GM12878 (cell line): ENCODE results near the gene GAGE13. TPM values are rescaled to one million over a fixed set of nuclear protein-coding genes. Genes with fewer than 3 reads are reported as not detected.

Source experiments
- ATAC-seq: fragments of 200-7000 bp; cut with Tn5 transposase; 3 replicates; pipeline ENCODE4 v1.9.1; 2020; ENCODE audit warnings: mild to moderate bottlenecking, moderate library complexity
- BruUV-seq: library from RNA; stranded (reverse); fragments of 400-500 nt; replicated peaks from 2 replicates; lab custom pipeline; 2021; lab: Mats Ljungman, UMichigan
- CTCF ChIA-PET: fragments of 300-600 bp; sonication (Branson Sonifier 250); formaldehyde crosslinking; extraction: SDS; loops from one replicate; lab custom pipeline; 2021; ENCODE audit warnings: inconsistent platforms; lab: Yijun Ruan, JAX
- POLR2A ChIA-PET: fragments of 350-600 bp; formaldehyde crosslinking; extraction: SDS; loops from one replicate; lab custom pipeline; 2021; ENCODE audit warnings: inconsistent platforms; lab: Charles Lee
- RAD21 ChIA-PET: fragments of 300-600 bp; sonication (Branson Sonifier 250); formaldehyde crosslinking; loops from one replicate; lab custom pipeline; 2023; ENCODE audit warnings: antibody characterized with exemption; ENCODE audit not compliant: unreplicated experiment; lab: Charles Lee
- SMC1A ChIA-PET: fragments of 300-600 bp; sonication (Branson Sonifier 250); formaldehyde crosslinking; loops from one replicate; lab custom pipeline; 2023; ENCODE audit not compliant: unreplicated experiment, uncharacterized antibody; lab: Charles Lee
- DNase-seq: peaks from one replicate; pipeline ENCODE4 v3.0.0-alpha.2; 2011; ENCODE audit warnings: low read depth, low spot score
- FAIRE-seq: peaks from 3 replicates; lab custom pipeline; 2011; peaks lifted over from hg19 to GRCh38; lab: Jason Lieb, UNC
- H2AFZ ChIP-seq: 2 replicates; pipeline ENCODE4 v1.6.0; 2011; ENCODE audit warnings: low read depth, low read length, control low read depth; ENCODE audit not compliant: control insufficient read depth
- H3K27ac ChIP-seq: 2 replicates; pipeline ENCODE4 v1.5.1; 2011; ENCODE audit warnings: control low read depth; ENCODE audit not compliant: control insufficient read depth, insufficient read depth
- H3K27me3 ChIP-seq, 2 experiments: replicated peaks in 1 of 2; 2 replicates each; pipeline versions ENCODE4 v1.6.0 to v1.6.1; 2011; ENCODE audit warnings: low read length in 1 of 2; ENCODE audit not compliant: control insufficient read depth in 2 of 2, insufficient read depth in 2 of 2
- H3K36me3 ChIP-seq, 2 experiments: 2 replicates each; pipeline ENCODE4 v1.5.1; 2011; ENCODE audit warnings: low read length in 1 of 2; ENCODE audit not compliant: control insufficient read depth in 2 of 2, insufficient read depth in 2 of 2
- H3K4me1 ChIP-seq: 2 replicates; pipeline ENCODE4 v1.6.1; 2011; ENCODE audit warnings: mild to moderate bottlenecking, low read length, moderate library complexity, mixed read lengths; ENCODE audit not compliant: control insufficient read depth, insufficient read depth
- H3K4me2 ChIP-seq: 2 replicates; pipeline ENCODE4 v1.6.0; 2011; ENCODE audit warnings: control low read depth; ENCODE audit not compliant: control insufficient read depth, insufficient read depth
- H3K4me3 ChIP-seq: fragments of 200-600 bp; sonication (generic); 2 replicates; pipeline ENCODE4 v1.5.1; 2016
- H3K79me2 ChIP-seq: 2 replicates; pipeline ENCODE4 v1.6.0; 2011; ENCODE audit warnings: low read length; ENCODE audit not compliant: control insufficient read depth, insufficient read depth
- H3K9ac ChIP-seq: 2 replicates; pipeline ENCODE4 v1.8.0; 2011; ENCODE audit warnings: low read length, control low read depth, mixed read lengths; ENCODE audit not compliant: control insufficient read depth, insufficient read depth
- H3K9me3 ChIP-seq: replicated peaks from 3 replicates; pipeline ENCODE4 v1.5.1; 2011; ENCODE audit warnings: mild to moderate bottlenecking, low read length; ENCODE audit not compliant: control insufficient read depth, insufficient read depth
- H4K20me1 ChIP-seq: 2 replicates; pipeline ENCODE4 v1.6.0; 2011; ENCODE audit not compliant: control insufficient read depth, insufficient read depth
- CBFB ChIP-seq: IDR thresholded peaks from 2 replicates; pipeline ENCODE4 v1.6.1; 2016; ENCODE audit warnings: antibody characterized with exemption, low read depth
- CHD2 ChIP-seq: IDR thresholded peaks from 2 replicates; pipeline ENCODE4 v1.6.1; 2011; ENCODE audit warnings: low read depth, low read length, improper control_type of control experiment, borderline replicate concordance
- JUND ChIP-seq: IDR thresholded peaks from 2 replicates; pipeline ENCODE4 v1.6.1; 2012; ENCODE audit warnings: low read depth, mild to moderate bottlenecking, low read length, improper control_type of control experiment, moderate library complexity
- KLF5 ChIP-seq: fragments of 450-650 bp; IDR thresholded peaks from 2 replicates; pipeline ENCODE4 v1.6.1; 2014; ENCODE audit warnings: mild to moderate bottlenecking; ENCODE audit not compliant: partially characterized antibody
- LARP7 ChIP-seq: fragments of 450-650 bp; IDR thresholded peaks from 2 replicates; pipeline ENCODE4 v1.6.1; 2017; ENCODE audit warnings: mild to moderate bottlenecking
- MXI1 ChIP-seq: fragments of 150-350 bp; IDR thresholded peaks from 2 replicates; pipeline ENCODE4 v1.6.1; 2011; ENCODE audit warnings: low read depth, mild to moderate bottlenecking, inconsistent platforms, low read length, improper control_type of control experiment
- NFIC ChIP-seq: IDR thresholded peaks from 2 replicates; pipeline ENCODE4 v1.6.1; 2012; ENCODE audit warnings: low read depth, mild to moderate bottlenecking, inconsistent platforms, low read length, moderate library complexity
- NFXL1 ChIP-seq: fragments of 450-650 bp; IDR thresholded peaks from 2 replicates; pipeline ENCODE4 v1.6.1; 2017; ENCODE audit warnings: antibody characterized with exemption, mild to moderate bottlenecking, borderline replicate concordance
- NR2C1 ChIP-seq: fragments of 450-650 bp; IDR thresholded peaks from 2 replicates; pipeline ENCODE4 v1.6.1; 2017; ENCODE audit warnings: antibody characterized with exemption, mild to moderate bottlenecking, moderate library complexity
- POLR2AphosphoS5 ChIP-seq: IDR thresholded peaks from 2 replicates; pipeline ENCODE4 v1.6.1; 2011; ENCODE audit warnings: mild to moderate bottlenecking, low read length, inconsistent platforms
- SMARCA5 ChIP-seq: fragments of 450-650 bp; IDR thresholded peaks from 2 replicates; pipeline ENCODE4 v1.6.1; 2017; ENCODE audit warnings: mild to moderate bottlenecking
- SRF ChIP-seq, 2 experiments: IDR thresholded peaks; 2 replicates each; pipeline ENCODE4 v1.6.1; 2011; ENCODE audit warnings: low read depth in 2 of 2, low read length in 2 of 2, mild to moderate bottlenecking in 1 of 2, moderate library complexity in 1 of 2
- TCF7 ChIP-seq: IDR thresholded peaks from 2 replicates; pipeline ENCODE4 v1.6.1; 2014; ENCODE audit warnings: antibody characterized with exemption, borderline replicate concordance
- ZNF622 ChIP-seq: fragments of 450-650 bp; IDR thresholded peaks from 2 replicates; pipeline ENCODE4 v1.6.1; 2017; ENCODE audit warnings: mild to moderate bottlenecking, inconsistent platforms
- WGBS: methylation state at CpG from one replicate; pipeline ENCODE4 v1.1.6; 2016; ENCODE audit warnings: low lambda C conversion rate; ENCODE audit not compliant: insufficient replicate concordance, insufficient coverage; ENCODE audit errors: missing lambda C conversion rate; 5-methylcytosine and 5-hydroxymethylcytosine counted together
- in situ Hi-C: fragments of 300-500 bp; cut with MboI; formaldehyde crosslinking; loops from 9 replicates; pipeline ENCODE4 v1.14.3; 2018; ENCODE audit warnings: mixed read lengths
- intact Hi-C: fragments of 100-400 bp; cut with micrococcal nuclease; formaldehyde crosslinking; loops from one replicate; pipeline ENCODE4 v1.14.2; 2022; ENCODE audit not compliant: unreplicated experiment
- polyA plus RNA-seq, 11 experiments: library from polyadenylated mRNA; depleted of rRNA in 4 of 11; unstranded in 6 of 11; stranded (reverse) in 5 of 11; fragments of >200 nt; fragmentation: Nextera tagmentation in 4 of 11; fragmentation: Illumina TruSeq in 1 of 11; extraction: Ambion mirVana in 4 of 11; extraction: Trizol in 1 of 11; gene quantifications; 1 replicate in 1 of 11; 2 replicates in 10 of 11; pipeline versions ENCODE4 v1.2.1 to v1.2.3, GENCODE V29; 2011 to 2016; ENCODE audit warnings: inconsistent platforms in 2 of 11, missing spikeins in 2 of 11, low read depth in 1 of 11
- total RNA-seq, 4 experiments: library from RNA; depleted of rRNA in 3 of 4; stranded (reverse); fragments of >200 nt in 3 of 4; fragmentation: Illumina TruSeq in 1 of 4; extraction: Trizol in 1 of 4; gene quantifications; 2 replicates each; pipeline versions ENCODE4 v1.2.1 to v1.2.3, GENCODE V29; 2013 to 2021
- TF ChIP-seq, protein P1 (sequence below): IDR thresholded peaks from 2 replicates; pipeline ENCODE4 v1.6.1; 2011; ENCODE audit warnings: borderline replicate concordance, low read depth, mild to moderate bottlenecking, moderate library complexity, mixed read lengths, low read length; ENCODE audit not compliant: insufficient read depth; ENCODE audit errors: extremely low read length
- TF ChIP-seq, protein P2 (sequence below): fragments of 150-350 bp; IDR thresholded peaks from 2 replicates; pipeline ENCODE4 v1.6.1; 2014; ENCODE audit warnings: mild to moderate bottlenecking, low read depth, low read length
- TF ChIP-seq, protein P3 (sequence below): fragments of 450-650 bp; IDR thresholded peaks from 2 replicates; pipeline ENCODE4 v1.6.1; 2016; ENCODE audit warnings: mild to moderate bottlenecking, moderate library complexity, borderline replicate concordance
- TF ChIP-seq, protein P4 (sequence below): IDR thresholded peaks from 2 replicates; pipeline ENCODE4 v1.6.1; 2012; ENCODE audit warnings: low read depth, low read length, improper control_type of control experiment

The GAGE13 gene
- total and polyA plus RNA-seq, 10 of the 15 experiments (the other 5 are each of a cell fraction or from before 2014, with no cell fraction given), result not detected

DNA sequence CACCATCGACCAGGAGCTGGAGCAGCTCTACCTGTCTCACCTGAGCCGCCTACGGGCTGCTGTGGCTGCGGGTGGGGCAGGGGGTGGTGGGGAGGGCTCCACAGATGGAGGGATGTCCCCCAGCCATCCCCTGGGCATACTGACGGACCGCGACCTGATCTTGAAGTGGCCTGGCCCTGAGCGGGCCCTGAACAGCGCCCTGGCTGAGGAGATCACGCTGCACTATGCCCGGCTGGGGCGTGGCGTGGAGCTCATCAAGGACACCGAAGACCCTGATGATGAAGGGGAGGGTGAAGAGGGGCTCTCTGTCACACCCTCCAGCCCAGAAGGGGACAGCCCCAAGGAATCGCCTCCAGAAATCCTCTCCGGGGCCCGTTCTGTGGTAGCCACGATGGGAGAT is 45.2 kb upstream of the GAGE13 start (continued):
- TF ChIP-seq TCF7, result no peak

DNA sequence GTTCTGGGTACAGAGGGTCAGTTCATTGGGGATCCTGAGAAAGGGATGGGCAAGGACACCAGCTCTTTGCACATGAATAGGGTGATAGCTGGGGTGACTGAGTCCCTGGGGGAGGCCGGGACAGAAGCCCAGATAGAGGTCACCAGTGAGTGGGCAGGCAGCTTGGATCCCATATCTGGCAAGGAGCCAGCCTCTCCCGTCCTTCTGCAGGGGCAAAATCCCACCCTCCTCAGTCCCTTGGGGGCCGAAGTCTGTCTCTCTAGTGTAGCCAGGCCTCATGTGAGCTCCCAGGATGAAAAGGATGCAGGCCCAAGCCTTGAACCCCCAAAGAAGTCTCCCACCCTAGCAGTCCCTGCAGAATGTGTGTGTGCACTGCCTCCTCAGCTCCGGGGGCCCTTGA is 44.8 kb upstream of the GAGE13 start:
- H3K27ac ChIP-seq, result no peak overlapping the region
- ATAC-seq (no peak), FAIRE-seq (no peak), DNase-seq (no peak)
- no peaks in the 10 kb centered on the region for H4K20me1 ChIP-seq
- H3K79me2 ChIP-seq, result no peaks in the 10 kb centered on the region
- intact Hi-C loops (no loop called here), in situ Hi-C loops (no loop called here)
- WGBS, result 47% methylated on average over 4 of the region's 4 CpGs
- H2AFZ ChIP-seq, result no peak overlapping the region
- ChIA-PET RAD21 (no interaction called here), CTCF (no interaction called here), SMC1A (no interaction called here), POLR2A (no interaction called here)
- H3K36me3 ChIP-seq, result no peaks in the 10 kb centered on the region
- H3K4me2 ChIP-seq, result no peak overlapping the region
- no peak overlapping the region for H3K9ac ChIP-seq
- no peak overlapping the region for H3K4me3 ChIP-seq
- H3K4me1 ChIP-seq, result no peaks in the 10 kb centered on the region
- H3K9me3 ChIP-seq, result no peaks in the 10 kb centered on the region
- H3K27me3 ChIP-seq, result no peaks in the 10 kb centered on the region
- no TSS peak for BruUV-seq
- TF ChIP-seq CBFB, result no peak
- TF ChIP-seq NFIC, result no peak
- TF ChIP-seq, protein P1, sequence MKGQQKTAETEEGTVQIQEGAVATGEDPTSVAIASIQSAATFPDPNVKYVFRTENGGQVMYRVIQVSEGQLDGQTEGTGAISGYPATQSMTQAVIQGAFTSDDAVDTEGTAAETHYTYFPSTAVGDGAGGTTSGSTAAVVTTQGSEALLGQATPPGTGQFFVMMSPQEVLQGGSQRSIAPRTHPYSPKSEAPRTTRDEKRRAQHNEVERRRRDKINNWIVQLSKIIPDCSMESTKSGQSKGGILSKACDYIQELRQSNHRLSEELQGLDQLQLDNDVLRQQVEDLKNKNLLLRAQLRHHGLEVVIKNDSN, result no peak
- no peak for TF ChIP-seq CHD2
- TF ChIP-seq JUND, result no peak
- TF ChIP-seq, protein P2, sequence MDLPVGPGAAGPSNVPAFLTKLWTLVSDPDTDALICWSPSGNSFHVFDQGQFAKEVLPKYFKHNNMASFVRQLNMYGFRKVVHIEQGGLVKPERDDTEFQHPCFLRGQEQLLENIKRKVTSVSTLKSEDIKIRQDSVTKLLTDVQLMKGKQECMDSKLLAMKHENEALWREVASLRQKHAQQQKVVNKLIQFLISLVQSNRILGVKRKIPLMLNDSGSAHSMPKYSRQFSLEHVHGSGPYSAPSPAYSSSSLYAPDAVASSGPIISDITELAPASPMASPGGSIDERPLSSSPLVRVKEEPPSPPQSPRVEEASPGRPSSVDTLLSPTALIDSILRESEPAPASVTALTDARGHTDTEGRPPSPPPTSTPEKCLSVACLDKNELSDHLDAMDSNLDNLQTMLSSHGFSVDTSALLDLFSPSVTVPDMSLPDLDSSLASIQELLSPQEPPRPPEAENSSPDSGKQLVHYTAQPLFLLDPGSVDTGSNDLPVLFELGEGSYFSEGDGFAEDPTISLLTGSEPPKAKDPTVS, result no peak
- TF ChIP-seq, protein P3, sequence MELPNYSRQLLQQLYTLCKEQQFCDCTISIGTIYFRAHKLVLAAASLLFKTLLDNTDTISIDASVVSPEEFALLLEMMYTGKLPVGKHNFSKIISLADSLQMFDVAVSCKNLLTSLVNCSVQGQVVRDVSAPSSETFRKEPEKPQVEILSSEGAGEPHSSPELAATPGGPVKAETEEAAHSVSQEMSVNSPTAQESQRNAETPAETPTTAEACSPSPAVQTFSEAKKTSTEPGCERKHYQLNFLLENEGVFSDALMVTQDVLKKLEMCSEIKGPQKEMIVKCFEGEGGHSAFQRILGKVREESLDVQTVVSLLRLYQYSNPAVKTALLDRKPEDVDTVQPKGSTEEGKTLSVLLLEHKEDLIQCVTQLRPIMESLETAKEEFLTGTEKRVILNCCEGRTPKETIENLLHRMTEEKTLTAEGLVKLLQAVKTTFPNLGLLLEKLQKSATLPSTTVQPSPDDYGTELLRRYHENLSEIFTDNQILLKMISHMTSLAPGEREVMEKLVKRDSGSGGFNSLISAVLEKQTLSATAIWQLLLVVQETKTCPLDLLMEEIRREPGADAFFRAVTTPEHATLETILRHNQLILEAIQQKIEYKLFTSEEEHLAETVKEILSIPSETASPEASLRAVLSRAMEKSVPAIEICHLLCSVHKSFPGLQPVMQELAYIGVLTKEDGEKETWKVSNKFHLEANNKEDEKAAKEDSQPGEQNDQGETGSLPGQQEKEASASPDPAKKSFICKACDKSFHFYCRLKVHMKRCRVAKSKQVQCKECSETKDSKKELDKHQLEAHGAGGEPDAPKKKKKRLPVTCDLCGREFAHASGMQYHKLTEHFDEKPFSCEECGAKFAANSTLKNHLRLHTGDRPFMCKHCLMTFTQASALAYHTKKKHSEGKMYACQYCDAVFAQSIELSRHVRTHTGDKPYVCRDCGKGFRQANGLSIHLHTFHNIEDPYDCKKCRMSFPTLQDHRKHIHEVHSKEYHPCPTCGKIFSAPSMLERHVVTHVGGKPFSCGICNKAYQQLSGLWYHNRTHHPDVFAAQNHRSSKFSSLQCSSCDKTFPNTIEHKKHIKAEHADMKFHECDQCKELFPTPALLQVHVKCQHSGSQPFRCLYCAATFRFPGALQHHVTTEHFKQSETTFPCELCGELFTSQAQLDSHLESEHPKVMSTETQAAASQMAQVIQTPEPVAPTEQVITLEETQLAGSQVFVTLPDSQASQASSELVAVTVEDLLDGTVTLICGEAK, result no peak
- TF ChIP-seq ZNF622, result no peak
- TF ChIP-seq, protein P4, sequence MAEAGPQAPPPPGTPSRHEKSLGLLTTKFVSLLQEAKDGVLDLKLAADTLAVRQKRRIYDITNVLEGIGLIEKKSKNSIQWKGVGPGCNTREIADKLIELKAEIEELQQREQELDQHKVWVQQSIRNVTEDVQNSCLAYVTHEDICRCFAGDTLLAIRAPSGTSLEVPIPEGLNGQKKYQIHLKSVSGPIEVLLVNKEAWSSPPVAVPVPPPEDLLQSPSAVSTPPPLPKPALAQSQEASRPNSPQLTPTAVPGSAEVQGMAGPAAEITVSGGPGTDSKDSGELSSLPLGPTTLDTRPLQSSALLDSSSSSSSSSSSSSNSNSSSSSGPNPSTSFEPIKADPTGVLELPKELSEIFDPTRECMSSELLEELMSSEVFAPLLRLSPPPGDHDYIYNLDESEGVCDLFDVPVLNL, result no peak
- TF ChIP-seq NFXL1, result no peak
- no peak for TF ChIP-seq MXI1
- TF ChIP-seq SRF (IDR thresholded peaks at IDR 0.05; ENCODE audit: low read depth in 2 of 2, low read length in 2 of 2), result no peak
- no peak for TF ChIP-seq POLR2AphosphoS5
- no peak for TF ChIP-seq SMARCA5
- no peak for TF ChIP-seq KLF5
- TF ChIP-seq NR2C1, result no peak
- no peak for TF ChIP-seq LARP7
